Spleen (tissue), 7 donors: ENCODE data around the gene RBM3.

Source experiments
- CTCF ChIP-seq, 11 experiments: fragments of 200-600 bp in 7 of 11; fragments of 450-650 bp in 4 of 11; sonication (generic) in 4 of 11; IDR thresholded peaks in 8 of 11; conservative IDR thresholded peaks in 3 of 11; 1 replicate in 7 of 11; 2 replicates in 4 of 11; pipeline versions ENCODE4 v1.4.0 to v1.8.0; 2016 to 2021; ENCODE audit warnings: antibody characterized with exemption in 11 of 11, inconsistent platforms in 4 of 11, mild to moderate bottlenecking in 1 of 11
- POLR2A ChIP-seq, 3 donors: fragments of 450-650 bp; IDR thresholded peaks; one replicate each; pipeline ENCODE4 v1.5.1; 2017; ENCODE audit warnings: antibody characterized with exemption in 3 of 3, mild to moderate bottlenecking in 1 of 3
- donor health status: DM: no; HTN: no; CAD: no; lungs with moderate emphysema.
- donor health status: DM: no; HTN: no; CAD: no.
- donor health status: DM: no; HTN: no; CAD: no.

- no peak for TF ChIP-seq CTCF (IDR thresholded peaks at IDR 0.05 in 8 of 11, conservative IDR thresholded peaks at IDR 0.05 in 3 of 11)
- TF ChIP-seq POLR2A (IDR thresholded peaks at IDR 0.05), result no peak
These were observed 42.3 kb downstream of the RBM3 start for GRCh38 chrX:48616576-48616975.
